Measurements from ENCODE around the gene WASHC3. TPM values are rescaled to one million over a fixed set of nuclear protein-coding genes. Genes with fewer than 3 reads are reported as not detected.

WASHC3 gene
- total RNA-seq, 4 donors from 2014 or later: 39.7 to 63.1 (median 55.0) TPM

DNA sequence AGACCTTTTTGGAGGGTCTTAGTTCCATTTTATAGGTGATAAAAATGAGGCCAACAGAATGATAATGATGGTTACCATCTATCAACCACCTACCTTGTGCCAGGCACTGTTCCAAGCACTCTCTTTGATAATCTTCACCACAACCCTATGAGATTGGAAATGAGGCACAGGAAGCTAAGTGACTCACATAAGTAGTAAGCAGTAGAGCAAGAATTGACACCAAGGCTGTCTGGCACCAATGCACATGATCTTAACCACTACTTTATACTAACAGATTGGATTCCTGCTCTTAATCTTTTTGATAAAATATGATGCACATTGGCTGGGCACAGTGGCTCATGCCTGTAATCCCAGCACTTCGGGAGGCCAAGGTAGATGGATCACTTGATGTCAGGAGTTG, 93.0 kb downstream of the WASHC3 start:
- Histone ChIP-seq H3K27ac (no peak overlapping the region), H3K4me3 (no peak overlapping the region), H3K36me3 (no peaks in the 10 kb centered on the region), H3K27me3 (no peaks in the 10 kb centered on the region), H3K9me3 (no peaks in the 10 kb centered on the region), H3K4me1 (no peaks in the 10 kb centered on the region)
- 45% methylated on average over 1 of the region's 1 CpG for WGBS
- TF ChIP-seq POLR2AphosphoS5 (IDR thresholded peaks at IDR 0.05) (no peak), POLR2A (IDR thresholded peaks at IDR 0.05) (no peak), EP300 (IDR thresholded peaks at IDR 0.05) (no peak)
- TF ChIP-seq, protein P1, sequence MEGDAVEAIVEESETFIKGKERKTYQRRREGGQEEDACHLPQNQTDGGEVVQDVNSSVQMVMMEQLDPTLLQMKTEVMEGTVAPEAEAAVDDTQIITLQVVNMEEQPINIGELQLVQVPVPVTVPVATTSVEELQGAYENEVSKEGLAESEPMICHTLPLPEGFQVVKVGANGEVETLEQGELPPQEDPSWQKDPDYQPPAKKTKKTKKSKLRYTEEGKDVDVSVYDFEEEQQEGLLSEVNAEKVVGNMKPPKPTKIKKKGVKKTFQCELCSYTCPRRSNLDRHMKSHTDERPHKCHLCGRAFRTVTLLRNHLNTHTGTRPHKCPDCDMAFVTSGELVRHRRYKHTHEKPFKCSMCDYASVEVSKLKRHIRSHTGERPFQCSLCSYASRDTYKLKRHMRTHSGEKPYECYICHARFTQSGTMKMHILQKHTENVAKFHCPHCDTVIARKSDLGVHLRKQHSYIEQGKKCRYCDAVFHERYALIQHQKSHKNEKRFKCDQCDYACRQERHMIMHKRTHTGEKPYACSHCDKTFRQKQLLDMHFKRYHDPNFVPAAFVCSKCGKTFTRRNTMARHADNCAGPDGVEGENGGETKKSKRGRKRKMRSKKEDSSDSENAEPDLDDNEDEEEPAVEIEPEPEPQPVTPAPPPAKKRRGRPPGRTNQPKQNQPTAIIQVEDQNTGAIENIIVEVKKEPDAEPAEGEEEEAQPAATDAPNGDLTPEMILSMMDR (IDR thresholded peaks at IDR 0.05): no peak
- no peak for DNase-seq (ENCODE audit: low spot score in 2 of 2)

DNA sequence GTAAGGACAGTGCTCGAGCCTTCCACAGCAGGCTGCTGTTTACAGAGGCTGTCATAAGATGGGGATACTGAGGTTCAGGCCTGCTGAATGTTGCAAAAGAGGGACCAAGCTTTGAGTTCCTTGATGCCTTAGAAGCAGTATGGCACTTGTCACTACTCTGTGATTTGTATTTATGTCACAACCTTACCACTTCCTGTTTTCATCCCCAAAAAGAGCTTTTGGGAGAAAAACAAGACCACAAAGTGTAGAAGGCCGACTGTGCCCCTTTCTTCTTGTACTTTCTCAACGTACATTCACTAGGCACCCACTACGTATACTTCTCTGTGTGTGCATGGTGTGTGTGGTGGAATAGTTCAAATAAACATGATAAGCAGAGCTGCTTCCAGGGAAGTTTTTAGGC, 94.3 kb downstream of the WASHC3 start:
- Histone ChIP-seq H3K9me3 (no peaks in the 10 kb centered on the region), H3K27me3 (no peaks in the 10 kb centered on the region), H3K36me3 (no peaks in the 10 kb centered on the region), H3K4me3 (no peak overlapping the region), H3K4me1 (no peaks in the 10 kb centered on the region), H3K27ac (no peak overlapping the region)
- TF ChIP-seq, protein P1 (IDR thresholded peaks at IDR 0.05): no peak
- TF ChIP-seq EP300 (IDR thresholded peaks at IDR 0.05) (no peak), POLR2A (IDR thresholded peaks at IDR 0.05) (no peak), POLR2AphosphoS5 (IDR thresholded peaks at IDR 0.05) (no peak)
- WGBS: 81% methylated on average over 4 of the region's 4 CpGs
- DNase-seq (ENCODE audit: low spot score in 2 of 2): no peak

DNA sequence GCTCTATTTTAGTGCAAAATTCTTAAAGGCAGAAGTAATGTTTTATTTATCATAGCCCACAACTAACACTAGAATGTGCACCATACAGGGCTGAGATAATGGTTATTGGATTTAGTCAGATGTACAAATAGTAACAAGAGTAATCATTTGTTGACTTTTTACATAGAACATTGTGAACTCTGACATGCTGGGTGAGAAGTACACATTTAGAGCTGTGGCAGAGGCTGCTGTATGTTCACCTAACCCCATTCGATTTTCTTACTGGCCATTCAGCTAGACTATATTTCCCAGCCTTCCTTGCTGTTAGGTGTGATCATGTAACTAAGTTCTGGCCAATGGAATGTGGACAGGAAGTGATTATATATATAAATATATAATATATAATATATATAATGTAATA, 95.3 kb downstream of the WASHC3 start:
- TF ChIP-seq POLR2AphosphoS5 (IDR thresholded peaks at IDR 0.05) (no peak), EP300 (IDR thresholded peaks at IDR 0.05) (no peak), POLR2A (IDR thresholded peaks at IDR 0.05) (no peak)
- TF ChIP-seq, protein P1 (IDR thresholded peaks at IDR 0.05): no peak
- H3K27ac ChIP-seq: no peak overlapping the region
- DNase-seq (ENCODE audit: low spot score in 2 of 2): no peak
- no peaks in the 10 kb centered on the region for H3K9me3 ChIP-seq
- H3K36me3 ChIP-seq: no peaks in the 10 kb centered on the region
- no peaks in the 10 kb centered on the region for H3K27me3 ChIP-seq
- no peaks in the 10 kb centered on the region for H3K4me1 ChIP-seq
- H3K4me3 ChIP-seq: no peak overlapping the region
- 100% methylated on average over 1 of the region's 1 CpG for WGBS

DNA sequence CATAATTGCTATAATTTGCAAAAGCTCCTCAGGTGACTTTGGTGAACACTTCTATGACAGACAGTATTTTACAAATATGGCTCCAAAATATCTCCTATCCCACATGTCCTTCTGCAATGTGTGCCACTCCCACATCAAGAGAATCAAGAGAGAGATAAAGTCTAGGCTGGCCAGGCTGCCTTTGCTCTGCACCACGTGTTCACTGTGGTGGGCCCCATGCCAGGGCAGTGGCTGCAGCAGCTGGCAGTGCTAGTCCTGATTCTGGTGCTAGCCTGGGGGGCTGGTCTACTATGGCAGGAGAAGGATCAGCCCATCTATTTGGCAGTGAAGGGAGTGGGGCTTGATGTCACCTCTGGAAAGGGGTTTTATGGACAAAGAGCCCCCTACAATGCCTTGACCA, 98.1 kb downstream of the WASHC3 start:
- 0% methylated on average over 1 of the region's 1 CpG for WGBS
- TF ChIP-seq EP300 (IDR thresholded peaks at IDR 0.05): no peak

More for the DNA sequence above, 98.1 kb downstream of the WASHC3 start:
- Histone ChIP-seq H3K36me3 (no peaks in the 10 kb centered on the region), H3K4me1 (no peaks in the 10 kb centered on the region), H3K27me3 (no peaks in the 10 kb centered on the region), H3K4me3 (no peak overlapping the region), H3K27ac (no peak overlapping the region), H3K9me3 (no peaks in the 10 kb centered on the region)
- no peak for DNase-seq (ENCODE audit: low spot score in 2 of 2)

Other genes with a start within 250 kb of the WASHC3 start
- 10 to 100 TPM; 25.0 to 68.2 (median 45.8) TPM for gene GNPTAB, start 231.0 kb downstream of the WASHC3 start, total RNA-seq
- 1 to 10 TPM; 4.8 to 7.4 (median 6.9) TPM for gene DRAM1, start 184.4 kb downstream of the WASHC3 start, total RNA-seq
- gene NUP37, start 58.1 kb upstream of the WASHC3 start, total RNA-seq: 10 to 100 TPM; 13.8 to 22.1 (median 19.1) TPM
- gene PARPBP, start 58.2 kb upstream of the WASHC3 start, total RNA-seq: 1 to 10 TPM; 2.8 to 5.7 (median 4.0) TPM
- not detected for gene PMCH, start 135.8 kb upstream of the WASHC3 start, total RNA-seq

All from suprapubic skin (tissue), 4 donors.